ENCODE data around the gene GOLT1A. TPM values are rescaled to one million over a fixed set of nuclear protein-coding genes. Genes with fewer than 3 reads are reported as not detected.

The GOLT1A gene
- total RNA-seq, 1 donor from 2014 or later = 0.50 TPM

DNA sequence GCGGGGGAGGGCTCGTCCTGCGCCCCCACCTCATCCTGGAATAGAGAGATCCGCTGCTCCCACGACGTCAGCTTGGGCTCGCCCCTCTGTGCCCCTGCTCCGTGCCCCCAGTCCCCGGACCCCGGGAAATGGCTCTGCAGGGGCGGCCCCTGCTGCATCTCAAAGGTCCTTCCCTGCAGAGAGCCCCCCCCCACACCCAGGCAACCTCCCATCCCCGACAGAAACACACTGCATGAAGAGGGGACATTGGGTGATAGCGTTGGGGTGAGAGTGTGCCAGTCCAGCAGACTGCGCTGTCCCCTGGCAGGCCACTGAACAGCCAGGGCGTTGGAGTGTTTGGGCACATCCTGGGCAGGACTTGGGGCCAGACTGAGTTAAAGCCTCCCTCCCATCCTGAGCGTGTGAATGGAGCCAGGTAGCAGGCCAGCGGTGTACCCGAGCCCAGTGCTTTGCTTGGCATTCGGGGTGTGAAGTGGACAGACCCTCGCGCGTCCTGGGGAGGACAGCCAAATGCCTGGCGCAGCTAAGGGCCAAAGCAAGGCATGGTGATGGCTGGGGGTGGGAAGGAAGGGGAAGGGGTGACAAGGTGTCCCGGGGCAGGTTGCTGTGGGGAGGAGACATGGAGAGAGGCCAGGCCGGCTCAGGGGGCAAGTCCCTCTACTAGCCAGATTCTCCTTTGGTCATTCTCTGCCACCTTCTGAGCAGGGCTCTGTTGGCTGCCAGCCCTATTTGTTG, 61.3 kb downstream of the GOLT1A start:
- Histone ChIP-seq H3K9me3 (ENCODE audit: insufficient read depth, low read depth, low read length) (no peaks in the 10 kb centered on the region), H3K4me2 (ENCODE audit: low read length) (peak overlapping the region; percentile 89), H3K79me2 (ENCODE audit: insufficient read depth, low read length) (no peaks in the 10 kb centered on the region), H3K9ac (ENCODE audit: low read length) (peak overlapping the region; percentile 78), H4K20me1 (ENCODE audit: insufficient read depth, low read length) (no peaks in the 10 kb centered on the region), H3K4me1 (ENCODE audit: insufficient read depth, low read length) (peaks cover 7% of the 10 kb centered on the region), H3K27me3 (ENCODE audit: insufficient read depth, low read length) (peaks cover 3% of the 10 kb centered on the region), H3K4me3 (ENCODE audit: insufficient read depth, low read depth, low read length) (peak overlapping the region; percentile 70), H3K27ac (ENCODE audit: low read depth, low read length) (no peak overlapping the region), H3K36me3 (ENCODE audit: insufficient read depth, low read length) (no peaks in the 10 kb centered on the region), H2AFZ (ENCODE audit: low read depth, low read length) (peak overlapping the region; percentile 93)
- FAIRE-seq = no peak
- no peak for TF ChIP-seq EZH2 (IDR thresholded peaks at IDR 0.05; ENCODE audit: insufficient read depth, low read length)
- TF ChIP-seq, protein P1, sequence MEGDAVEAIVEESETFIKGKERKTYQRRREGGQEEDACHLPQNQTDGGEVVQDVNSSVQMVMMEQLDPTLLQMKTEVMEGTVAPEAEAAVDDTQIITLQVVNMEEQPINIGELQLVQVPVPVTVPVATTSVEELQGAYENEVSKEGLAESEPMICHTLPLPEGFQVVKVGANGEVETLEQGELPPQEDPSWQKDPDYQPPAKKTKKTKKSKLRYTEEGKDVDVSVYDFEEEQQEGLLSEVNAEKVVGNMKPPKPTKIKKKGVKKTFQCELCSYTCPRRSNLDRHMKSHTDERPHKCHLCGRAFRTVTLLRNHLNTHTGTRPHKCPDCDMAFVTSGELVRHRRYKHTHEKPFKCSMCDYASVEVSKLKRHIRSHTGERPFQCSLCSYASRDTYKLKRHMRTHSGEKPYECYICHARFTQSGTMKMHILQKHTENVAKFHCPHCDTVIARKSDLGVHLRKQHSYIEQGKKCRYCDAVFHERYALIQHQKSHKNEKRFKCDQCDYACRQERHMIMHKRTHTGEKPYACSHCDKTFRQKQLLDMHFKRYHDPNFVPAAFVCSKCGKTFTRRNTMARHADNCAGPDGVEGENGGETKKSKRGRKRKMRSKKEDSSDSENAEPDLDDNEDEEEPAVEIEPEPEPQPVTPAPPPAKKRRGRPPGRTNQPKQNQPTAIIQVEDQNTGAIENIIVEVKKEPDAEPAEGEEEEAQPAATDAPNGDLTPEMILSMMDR (IDR thresholded peaks at IDR 0.05; ENCODE audit: insufficient read depth, low read depth, low read length) = no peak
- Mint-ChIP-seq H3K4me3 (ENCODE audit: unreplicated experiment) (peak overlapping the region; percentile 80), H3K9me3 (ENCODE audit: unreplicated experiment) (no peaks in the 10 kb centered on the region), H3K27me3 (ENCODE audit: low read depth, unreplicated experiment) (peaks cover 35% of the 10 kb centered on the region), H3K36me3 (ENCODE audit: low read depth, unreplicated experiment) (no peaks in the 10 kb centered on the region), H3K4me1 (ENCODE audit: low read depth, unreplicated experiment) (no peaks in the 10 kb centered on the region), H3K27ac (ENCODE audit: unreplicated experiment) (peak overlapping the region; percentile 77)
- no peak for DNase-seq (ENCODE audit: low read depth)

DNA sequence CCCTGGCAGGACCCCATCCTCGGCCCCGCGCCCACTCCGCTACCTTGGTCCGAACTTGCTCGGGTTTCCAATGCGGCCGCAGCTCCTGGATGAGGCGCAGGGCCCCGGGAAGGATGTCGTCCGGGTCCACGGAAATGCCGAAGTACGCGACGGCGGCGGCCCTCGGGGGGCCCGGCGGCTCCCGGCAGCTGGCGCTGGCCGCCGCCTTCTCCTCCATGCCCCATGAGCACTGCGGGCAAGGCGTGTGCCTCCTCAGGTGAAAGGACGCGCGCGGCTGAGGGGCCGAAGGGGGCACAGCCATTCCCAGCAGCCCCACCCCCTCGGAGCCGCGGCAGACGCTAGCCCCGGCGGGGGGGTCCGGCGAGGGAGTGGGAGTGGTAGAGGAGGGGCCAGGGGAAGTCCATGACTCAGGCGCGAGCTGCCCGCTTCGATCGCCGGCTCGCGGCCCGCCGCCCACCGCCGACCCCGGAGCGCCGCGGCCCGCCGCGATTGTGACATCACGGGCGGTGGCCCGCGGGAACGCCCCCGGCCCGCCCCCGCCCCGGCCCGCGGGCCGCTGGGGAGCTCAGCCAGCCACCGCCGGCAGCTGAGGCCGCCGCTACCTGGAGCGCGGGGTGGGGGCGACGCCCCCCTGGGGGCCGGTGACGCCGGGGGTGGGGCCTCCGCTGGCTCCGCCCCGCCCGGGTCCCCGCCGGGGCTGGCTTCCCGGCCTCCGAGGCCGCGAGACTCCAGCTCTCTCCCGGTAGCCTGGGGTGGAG, 62.1 kb downstream of the GOLT1A start, which contains the start of gene ETNK2:
Gene ETNK2 (minus strand): TSS at position 493 of the 758 bp plus-strand sequence. CDS start 192 bp downstream, at position 301.
- H3K27ac Mint-ChIP-seq (ENCODE audit: unreplicated experiment) = peak within 1 kb of the TSS; percentile 77
- Histone ChIP-seq H3K79me2 (ENCODE audit: insufficient read depth, low read length) (no peaks in the 10 kb centered on the region), H3K9me3 (ENCODE audit: insufficient read depth, low read depth, low read length) (no peaks in the 10 kb centered on the region), H4K20me1 (ENCODE audit: insufficient read depth, low read length) (no peaks in the 10 kb centered on the region), H3K27me3 (ENCODE audit: insufficient read depth, low read length) (no peaks in the 10 kb centered on the region), H2AFZ (ENCODE audit: low read depth, low read length) (peak within 1 kb of the TSS; percentile 93), H3K4me1 (ENCODE audit: insufficient read depth, low read length) (peaks cover 7% of the 10 kb centered on the region), H3K4me3 (ENCODE audit: insufficient read depth, low read depth, low read length) (peak within 1 kb of the TSS; percentile 70), H3K9ac (ENCODE audit: low read length) (peak within 1 kb of the TSS; percentile 78), H3K4me2 (ENCODE audit: low read length) (peak within 1 kb of the TSS; percentile 89), H3K27ac (ENCODE audit: low read depth, low read length) (no peak within 1 kb of the TSS), H3K36me3 (ENCODE audit: insufficient read depth, low read length) (no peaks in the 10 kb centered on the region)
- no peak for FAIRE-seq
- TF ChIP-seq EZH2 (IDR thresholded peaks at IDR 0.05; ENCODE audit: insufficient read depth, low read length) = no peak
- TF ChIP-seq, protein P1 (IDR thresholded peaks at IDR 0.05; ENCODE audit: insufficient read depth, low read depth, low read length) = no peak
- no peaks in the 10 kb centered on the region for H3K36me3 Mint-ChIP-seq (ENCODE audit: low read depth, unreplicated experiment)
- H3K9me3 Mint-ChIP-seq (ENCODE audit: unreplicated experiment) = no peaks in the 10 kb centered on the region
- H3K4me1 Mint-ChIP-seq (ENCODE audit: low read depth, unreplicated experiment) = no peaks in the 10 kb centered on the region
- H3K4me3 Mint-ChIP-seq (ENCODE audit: unreplicated experiment) = peak within 1 kb of the TSS; percentile 80
- H3K27me3 Mint-ChIP-seq (ENCODE audit: low read depth, unreplicated experiment) = peaks cover 30% of the 10 kb centered on the region
- peak; percentile 23 for DNase-seq (ENCODE audit: low read depth)

Measured in astrocyte (in vitro differentiated cells and primary cell).